Liver (tissue), 9 donors: Measurements from ENCODE around the gene KRT83. TPM values are rescaled to one million over a fixed set of nuclear protein-coding genes. Genes with fewer than 3 reads are reported as not detected.

ENCODE experiments used
- DNase-seq: peaks from one replicate; pipeline ENCODE4 v3.0.0-alpha.2; 2017; ENCODE audit warnings: low spot score
- H3K27ac ChIP-seq, 2 donors: one replicate each; pipeline ENCODE4 v1.7.0; 2013; ENCODE audit warnings: inconsistent platforms in 2 of 2, low read length in 2 of 2, control low read depth in 1 of 2, low read depth in 1 of 2, mild to moderate bottlenecking in 1 of 2
- H3K27me3 ChIP-seq, 4 donors: one replicate each; pipeline versions ENCODE4 v1.6.1 to v1.7.0; 2013; ENCODE audit warnings: low read length in 3 of 4, inconsistent platforms in 1 of 4, mild to moderate bottlenecking in 1 of 4, moderate library complexity in 1 of 4; ENCODE audit not compliant: control insufficient read depth in 4 of 4, insufficient read depth in 4 of 4
- H3K36me3 ChIP-seq, 4 donors: one replicate each; pipeline versions ENCODE4 v1.6.1 to v1.7.0; 2013; ENCODE audit warnings: low read length in 3 of 4, mild to moderate bottlenecking in 3 of 4, low read depth in 1 of 4, moderate library complexity in 1 of 4; ENCODE audit not compliant: control insufficient read depth in 4 of 4, insufficient read depth in 3 of 4
- H3K4me1 ChIP-seq, 4 donors: one replicate each; pipeline versions ENCODE4 v1.6.1 to v1.7.0; 2013; ENCODE audit warnings: low read length in 3 of 4, mild to moderate bottlenecking in 3 of 4, moderate library complexity in 1 of 4; ENCODE audit not compliant: control insufficient read depth in 4 of 4, insufficient read depth in 4 of 4
- H3K4me3 ChIP-seq, 3 donors: one replicate each; pipeline versions ENCODE4 v1.6.1 to v1.7.0; 2013; ENCODE audit warnings: low read length in 3 of 3, control low read depth in 1 of 3, low read depth in 1 of 3, mild to moderate bottlenecking in 1 of 3
- H3K9ac ChIP-seq, 2 donors: one replicate each; pipeline ENCODE4 v1.7.0; 2013; ENCODE audit warnings: low read length in 2 of 2, mild to moderate bottlenecking in 2 of 2, moderate library complexity in 2 of 2, control low read depth in 1 of 2, low read depth in 1 of 2
- H3K9me3 ChIP-seq, 4 donors: one replicate each; pipeline versions ENCODE4 v1.6.1 to v1.7.0; 2013; ENCODE audit warnings: low read length in 3 of 4; ENCODE audit not compliant: control insufficient read depth in 4 of 4
- ATF3 ChIP-seq: IDR thresholded peaks from 2 replicates; pipeline ENCODE4 v1.6.1; 2016; ENCODE audit warnings: antibody characterized with exemption
- CTCF ChIP-seq: fragments of 150-350 bp; IDR thresholded peaks from 2 replicates; pipeline ENCODE4 v1.5.1; 2017; ENCODE audit warnings: improper control_type of control experiment, low read depth, low read length; ENCODE audit not compliant: missing input control
- EGR1 ChIP-seq, 2 donors: IDR thresholded peaks; 2 replicates each; pipeline ENCODE4 v1.6.1; 2016 to 2018; ENCODE audit warnings: antibody characterized with exemption in 2 of 2, low read depth in 2 of 2
- GABPA ChIP-seq, 2 donors: IDR thresholded peaks in 1 of 2; conservative IDR thresholded peaks in 1 of 2; 2 replicates each; pipeline ENCODE4 v1.6.1; 2016; ENCODE audit warnings: antibody characterized with exemption in 2 of 2, mild to moderate bottlenecking in 1 of 2, moderate library complexity in 1 of 2
- HNF4A ChIP-seq, 2 donors: conservative IDR thresholded peaks; 2 replicates each; pipeline ENCODE4 v1.6.1; 2016; ENCODE audit warnings: antibody characterized with exemption in 2 of 2, mild to moderate bottlenecking in 2 of 2
- NR2F2 ChIP-seq: IDR thresholded peaks from 2 replicates; pipeline ENCODE4 v1.6.1; 2016; ENCODE audit warnings: antibody characterized with exemption
- REST ChIP-seq: IDR thresholded peaks from 2 replicates; pipeline ENCODE4 v1.6.1; 2016; ENCODE audit warnings: antibody characterized with exemption, mild to moderate bottlenecking
- RXRA ChIP-seq, 2 donors: IDR thresholded peaks; 2 replicates each; pipeline ENCODE4 v1.6.1; 2017 to 2018; ENCODE audit warnings: antibody characterized with exemption in 2 of 2, mild to moderate bottlenecking in 1 of 2
- WGBS: extraction: QIAGEN DNeasy Blood & Tissue Kit; methylation state at CpG from one replicate; pipeline ENCODE4 v1.1.7; 2013; 5-methylcytosine and 5-hydroxymethylcytosine counted together
- polyA plus RNA-seq, 2 donors: library from polyadenylated mRNA; stranded (reverse) in 1 of 2; unstranded in 1 of 2; fragments of 200-250 nt in 1 of 2; fragments of >200 nt in 1 of 2; fragmentation: Nextera tagmentation in 1 of 2; extraction: Ambion mirVana in 1 of 2; gene quantifications; one replicate each; pipeline versions ENCODE4 v1.2.1 to v1.2.3, GENCODE V29; 2013 to 2015
- total RNA-seq, 2 donors: library from RNA; depleted of rRNA; stranded (reverse); fragments of >200 nt; gene quantifications; one replicate each; pipeline ENCODE4 v1.2.3, GENCODE V29; 2014
- TF ChIP-seq, protein P1 (sequence below): IDR thresholded peaks from 2 replicates; pipeline ENCODE4 v1.6.1; 2016; ENCODE audit warnings: antibody characterized with exemption
- donor health status: healthy.
- donor health status: healthy.
- donor health status: healthy.
- donor health status: healthy.
- donor health status: healthy.

Gene KRT83
- total and polyA plus RNA-seq, 4 donors = not detected

DNA sequence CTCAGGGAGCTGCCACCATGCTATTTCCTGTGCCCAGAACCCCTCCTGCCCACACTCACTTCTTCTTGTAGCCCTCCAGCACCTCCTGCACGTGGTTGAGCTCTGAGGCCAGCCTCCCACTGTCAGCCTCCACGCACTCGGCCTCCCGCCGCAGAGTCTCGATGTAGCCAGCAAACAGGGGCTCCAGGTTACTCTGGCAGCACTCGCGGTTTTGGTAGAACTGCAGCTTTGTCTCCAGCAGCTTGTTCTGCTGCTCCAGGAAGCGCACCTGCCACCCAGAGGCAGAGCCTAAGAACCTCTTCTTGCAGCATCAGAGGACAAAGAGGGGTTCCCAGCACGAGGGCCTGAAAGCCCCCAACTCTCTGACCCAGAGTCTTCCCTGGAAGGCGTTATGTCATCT lies 2.1 kb downstream of the KRT83 start (continued):
- TF ChIP-seq REST = no peak
- TF ChIP-seq NR2F2 = no peak
- no peak for TF ChIP-seq ATF3
- no peak for TF ChIP-seq GABPA (IDR thresholded peaks at IDR 0.05 in 1 of 2, conservative IDR thresholded peaks at IDR 0.05 in 1 of 2)

DNA sequence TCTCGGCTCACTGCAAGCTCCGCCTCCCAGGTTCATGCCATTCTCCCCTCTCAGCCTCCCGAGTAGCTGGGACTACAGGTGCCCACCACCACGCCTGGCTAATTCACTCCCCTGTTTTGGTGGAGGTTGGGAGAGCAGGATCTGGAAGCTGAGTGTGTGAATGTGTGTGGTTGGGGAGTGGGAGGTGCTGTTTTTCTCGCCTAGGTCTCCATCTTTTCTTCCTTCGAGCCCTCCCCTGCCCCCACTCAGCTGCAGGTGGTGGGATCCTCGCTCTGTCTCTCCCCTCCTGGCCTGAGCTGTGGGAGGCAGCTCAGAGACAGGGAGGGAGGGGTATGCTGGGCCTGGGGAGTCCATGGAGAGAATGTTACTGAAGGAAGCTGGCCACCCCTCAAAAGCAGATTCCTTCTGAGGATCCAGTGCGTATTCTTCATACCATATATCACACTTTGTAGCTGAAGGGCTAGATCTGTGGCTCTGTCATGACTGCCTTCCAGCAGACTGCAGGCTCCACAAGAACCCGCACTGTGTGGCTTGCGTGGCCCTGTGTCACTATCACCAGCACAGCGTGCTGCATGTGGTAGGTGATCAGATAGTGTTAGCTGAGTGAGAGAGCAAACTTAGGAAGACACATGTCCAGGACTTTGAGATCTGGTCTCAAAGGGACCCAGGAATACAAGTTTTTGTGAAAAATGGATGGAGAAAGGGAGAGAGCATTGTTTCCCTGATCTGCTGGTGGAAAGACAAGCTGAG lies 2.8 kb downstream of the KRT83 start:
- Histone ChIP-seq H3K4me1 (no peaks in the 10 kb centered on the region), H3K4me3 (no peak overlapping the region), H3K9ac (no peak overlapping the region), H3K27me3 (peaks cover 0 to 3% (median 1%) of the 10 kb centered on the region in 4 donors), H3K9me3 (no peaks in the 10 kb centered on the region), H3K27ac (no peak overlapping the region), H3K36me3 (no peaks in the 10 kb centered on the region)
- no peak for DNase-seq
- WGBS = 84% methylated on average over 11 of the region's 11 CpGs
- TF ChIP-seq CTCF (no peak), RXRA (IDR thresholded peaks at IDR 0.05) (no peak), HNF4A (conservative IDR thresholded peaks at IDR 0.05) (no peak), EGR1 (IDR thresholded peaks at IDR 0.05; ENCODE audit: low read depth in 2 of 2) (no peak), NR2F2 (no peak), REST (no peak)
- TF ChIP-seq, protein P1, sequence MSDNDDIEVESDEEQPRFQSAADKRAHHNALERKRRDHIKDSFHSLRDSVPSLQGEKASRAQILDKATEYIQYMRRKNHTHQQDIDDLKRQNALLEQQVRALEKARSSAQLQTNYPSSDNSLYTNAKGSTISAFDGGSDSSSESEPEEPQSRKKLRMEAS = no peak
